GM18499 (cell line): ENCODE data around the gene NKPD1.
"Not testable (repeated sequence)": the region's sequence is repeated elsewhere in the genome, so short reads cannot be mapped to it uniquely, and the experiment has no call there.

Source experiments
- ATAC-seq: cut with Tn5 transposase; IDR thresholded peaks from one replicate; pipeline ENCODE4 v1.9.1; 2021; ENCODE audit warnings: moderate number of reproducible peaks; ENCODE audit not compliant: insufficient read depth, unreplicated experiment

The NKPD1 gene

GRCh38 chr19:45121827-45122345, 38.9 kb downstream of the NKPD1 start:
- no peak for ATAC-seq

GRCh38 chr19:45119582-45119981, 41.2 kb downstream of the NKPD1 start:
- ATAC-seq, result no peak

- not testable (repeated sequence) for ATAC-seq
Measured at GRCh38 chr19:45118591-45119355, 42.0 kb downstream of the NKPD1 start.

GRCh38 chr19:45118106-45118505, 42.7 kb downstream of the NKPD1 start:
- no peak for ATAC-seq

- no peak for ATAC-seq
Measured at GRCh38 chr19:45117671-45118070, 43.1 kb downstream of the NKPD1 start.

- no peak for ATAC-seq
Measured at GRCh38 chr19:45117167-45117594, 43.6 kb downstream of the NKPD1 start.

- ATAC-seq, result no peak
Measured at GRCh38 chr19:45115809-45116615, 44.8 kb downstream of the NKPD1 start.

- no peak for ATAC-seq
Measured at GRCh38 chr19:45114116-45114515, 46.7 kb downstream of the NKPD1 start.

- ATAC-seq, result no peak
Measured at GRCh38 chr19:45113628-45114027, 47.2 kb downstream of the NKPD1 start.

GRCh38 chr19:45112111-45112827, 48.5 kb downstream of the NKPD1 start:
- ATAC-seq, result no peak
